GM18868 (cell line): ENCODE results near the gene COBLL1.

ENCODE experiments used
- ATAC-seq: cut with Tn5 transposase; IDR thresholded peaks from one replicate; pipeline ENCODE4 v1.9.1; 2021; ENCODE audit warnings: mild to moderate bottlenecking, moderate library complexity; ENCODE audit not compliant: unreplicated experiment

COBLL1 gene

GRCh38 chr2:164692958-164693357 is 148.7 kb downstream of the COBLL1 start:
- ATAC-seq, result no peak

DNA sequence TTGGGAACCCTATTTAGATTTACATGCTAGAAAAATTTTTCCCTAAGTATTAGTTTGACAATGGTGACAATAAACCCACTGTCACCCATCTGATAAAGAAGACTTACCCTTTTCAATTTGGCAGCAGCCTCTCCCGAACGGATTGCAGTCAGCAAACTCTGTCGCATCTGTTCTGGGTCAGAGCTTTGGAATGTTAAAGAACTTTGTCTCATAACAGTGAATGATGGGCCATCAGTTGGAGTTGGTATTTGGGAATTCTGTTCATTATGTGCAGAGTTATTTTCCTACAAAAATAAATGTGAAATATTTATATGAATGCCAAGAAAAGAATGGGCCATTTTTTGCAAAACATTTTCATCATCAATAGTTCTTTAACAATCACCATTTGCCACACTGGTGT is 149.5 kb downstream of the COBLL1 start:
- ATAC-seq, result no peak

DNA sequence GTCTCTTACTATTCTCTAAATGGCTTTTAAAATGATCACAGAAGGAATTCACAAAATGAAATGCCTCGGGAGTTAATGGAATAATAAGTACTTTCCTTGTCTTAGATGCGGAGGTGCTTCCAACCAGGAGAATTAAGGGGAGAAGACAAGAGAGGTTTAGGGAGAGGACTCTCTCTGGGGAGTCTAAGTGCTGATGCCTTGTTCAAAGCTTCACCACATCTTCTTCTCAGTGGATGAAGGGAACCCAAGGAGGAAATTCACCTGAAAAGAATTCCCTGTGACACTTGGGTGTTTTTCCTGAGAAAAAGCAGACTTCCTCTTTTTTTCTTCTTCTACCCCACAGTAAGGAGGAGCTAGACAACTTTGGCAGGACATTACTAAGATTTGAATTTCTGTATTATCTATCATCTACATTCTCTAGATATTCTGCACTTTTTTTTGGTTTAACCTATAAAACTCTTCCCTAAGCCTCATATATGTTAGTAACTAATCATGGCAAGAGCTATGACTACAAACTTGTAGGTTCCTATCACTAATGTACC is 150.2 kb downstream of the COBLL1 start:
- ATAC-seq, result no peak

DNA sequence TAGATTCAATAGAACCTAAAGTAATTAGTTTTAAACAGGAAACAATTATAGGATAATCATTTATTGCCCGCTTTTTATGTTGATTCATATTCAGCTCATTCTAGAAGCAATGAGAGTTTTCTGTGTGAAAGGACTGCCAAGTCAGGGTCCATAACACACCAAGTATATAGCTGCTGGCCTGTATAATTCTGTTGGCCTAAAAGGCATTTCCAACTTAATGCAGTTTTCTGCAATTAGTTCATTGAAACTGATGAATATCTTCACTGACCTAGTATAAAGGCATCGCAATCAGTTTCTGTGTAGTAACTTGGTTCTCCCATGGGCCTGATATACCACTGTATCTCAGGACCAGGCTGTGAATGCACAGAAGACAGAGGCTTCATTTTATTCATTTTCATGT is 151.3 kb downstream of the COBLL1 start:
- no peak for ATAC-seq

GRCh38 chr2:164688896-164689419 is 152.7 kb downstream of the COBLL1 start:
- no peak for ATAC-seq

DNA sequence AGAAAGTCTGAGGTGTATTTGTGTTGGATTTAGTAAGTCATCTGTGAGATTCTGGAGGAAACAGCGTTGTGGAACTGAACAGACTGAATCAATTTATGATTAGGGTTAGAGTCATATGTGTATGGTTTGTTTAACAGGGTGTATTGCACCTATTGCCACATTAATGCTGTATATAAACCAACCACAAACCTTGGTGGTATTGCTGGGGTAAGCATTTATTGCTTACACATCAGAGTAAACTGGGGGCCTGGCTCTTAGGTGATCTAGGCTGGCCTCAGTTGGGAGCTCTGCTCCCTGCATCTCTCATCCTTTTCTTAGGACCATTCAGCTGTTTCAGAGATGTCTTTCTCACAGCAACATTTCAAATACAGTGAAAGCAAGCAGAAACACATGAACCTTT is 160.6 kb downstream of the COBLL1 start:
- no peak for ATAC-seq

DNA sequence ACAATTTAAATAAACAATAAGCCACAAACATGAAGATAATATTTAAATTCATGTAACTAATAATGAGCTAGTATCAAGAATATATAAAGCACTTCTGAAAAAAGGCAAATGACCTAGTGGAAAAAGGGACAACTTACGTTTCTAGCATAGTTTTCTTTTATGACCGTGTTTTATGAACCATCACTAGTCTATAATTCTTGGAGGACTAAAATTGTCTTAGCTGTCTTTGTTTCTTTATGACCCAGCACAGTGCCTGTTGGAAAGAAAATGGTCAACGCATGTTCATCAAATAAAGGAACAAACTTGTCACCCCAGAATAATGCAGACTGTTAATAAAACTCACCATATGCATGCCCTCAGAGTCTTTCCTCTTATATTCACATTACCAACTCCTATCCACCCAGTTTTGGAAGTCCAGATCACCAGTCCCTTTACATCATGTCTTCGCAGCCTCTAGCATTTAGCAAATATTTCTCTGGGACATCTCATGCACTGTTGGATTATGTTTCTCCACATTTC is 162.9 kb downstream of the COBLL1 start:
- ATAC-seq, result no peak

GRCh38 chr2:164677733-164678132 is 163.9 kb downstream of the COBLL1 start:
- ATAC-seq, result no peak

GRCh38 chr2:164677271-164677670 is 164.4 kb downstream of the COBLL1 start:
- no peak for ATAC-seq

- ATAC-seq, result no peak
Measured at GRCh38 chr2:164675687-164676086, 165.9 kb downstream of the COBLL1 start.

GRCh38 chr2:164675027-164675426 is 166.6 kb downstream of the COBLL1 start:
- ATAC-seq, result no peak

DNA sequence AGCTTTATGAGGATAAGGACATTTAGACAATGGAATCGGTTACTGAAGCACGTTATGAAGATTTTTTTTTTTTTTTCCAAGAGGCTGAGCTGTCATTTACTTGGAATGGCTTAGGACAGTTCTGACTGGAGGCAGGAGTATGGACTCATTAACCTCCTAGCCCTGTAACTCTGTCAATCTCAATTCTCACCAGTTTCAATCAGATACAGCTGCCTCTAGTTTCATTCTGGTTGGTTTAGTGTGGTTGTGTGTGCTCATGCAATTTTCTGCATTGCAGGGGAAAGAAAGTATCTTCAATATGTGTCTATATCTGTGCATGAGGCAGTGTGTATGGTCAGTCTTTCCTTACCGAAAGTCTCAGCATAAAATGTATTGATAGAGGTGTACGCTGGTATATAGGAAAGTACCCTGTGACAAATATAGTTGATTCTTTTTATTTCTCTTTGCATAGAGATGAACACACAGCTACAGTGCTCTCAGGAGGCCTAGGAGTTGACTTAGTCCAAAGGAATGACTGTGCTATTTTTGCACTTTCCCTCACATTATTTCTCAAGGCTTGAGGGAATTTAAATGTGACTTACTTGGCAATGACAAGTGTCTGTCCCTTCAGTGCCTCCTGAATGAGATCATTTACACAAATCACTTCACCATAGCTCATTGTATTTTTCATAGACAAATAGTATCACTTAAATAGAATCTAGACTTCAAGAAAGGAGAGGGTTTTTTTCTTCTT is 169.8 kb downstream of the COBLL1 start:
- ATAC-seq, result no peak

GRCh38 chr2:164669291-164669690 is 172.3 kb downstream of the COBLL1 start:
- ATAC-seq, result no peak

DNA sequence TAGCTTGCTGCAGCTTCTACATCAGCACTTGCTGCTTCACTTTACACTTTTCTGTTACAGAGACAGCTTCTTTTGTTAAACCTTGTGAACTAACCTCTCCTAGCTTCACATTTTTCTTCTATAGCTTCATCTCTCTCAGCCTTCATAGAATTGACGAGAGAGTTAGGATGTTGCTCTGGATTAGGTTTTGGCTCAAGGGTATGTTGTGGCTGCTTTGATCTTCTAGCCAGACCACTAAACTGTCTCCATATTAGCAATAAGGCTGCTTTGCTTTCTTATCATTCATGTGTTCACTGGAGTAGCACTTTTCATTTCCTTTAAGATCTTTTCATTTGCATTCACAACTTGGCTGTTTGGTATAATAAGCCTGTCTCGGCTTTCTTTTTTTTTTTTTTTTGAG is 174.1 kb downstream of the COBLL1 start:
- no peak for ATAC-seq

- ATAC-seq, result no peak
Measured at GRCh38 chr2:164664070-164664469, 177.6 kb downstream of the COBLL1 start.

DNA sequence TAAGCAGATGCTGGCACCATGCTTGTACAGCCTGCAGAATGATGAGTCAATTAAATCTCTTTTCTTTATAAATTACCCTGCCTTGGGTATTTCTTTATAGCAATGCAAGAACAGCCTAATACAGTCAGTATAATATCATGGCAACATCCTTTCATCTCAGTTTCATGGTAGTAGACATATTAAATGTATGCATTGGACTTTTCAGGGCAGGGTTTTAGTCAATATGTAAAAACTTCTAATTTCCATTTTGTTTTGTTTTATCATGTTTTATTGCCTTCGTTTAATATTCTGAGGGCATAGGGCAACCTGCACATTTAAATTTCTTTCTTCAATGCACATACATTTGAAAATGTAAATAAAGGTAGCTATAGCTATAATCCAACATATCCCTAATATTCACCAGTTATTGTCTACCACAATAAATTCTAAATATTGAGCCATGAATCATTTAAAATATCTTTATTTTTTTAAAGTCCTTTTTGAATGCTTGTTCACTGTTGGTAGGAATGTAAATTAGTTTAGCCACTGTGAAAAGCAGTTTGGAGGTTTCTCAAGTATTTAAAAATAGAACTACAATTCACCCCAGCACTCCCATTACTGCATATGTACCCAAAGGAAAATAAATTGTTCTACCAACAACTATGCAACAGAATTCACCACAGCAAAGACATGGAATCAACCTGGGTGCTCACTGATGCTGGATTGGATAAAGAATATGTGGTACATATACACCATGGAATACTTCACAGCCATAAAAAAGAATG is 178.6 kb downstream of the COBLL1 start:
- ATAC-seq, result no peak

- no peak for ATAC-seq
Measured at GRCh38 chr2:164662066-164662465, 179.6 kb downstream of the COBLL1 start.

DNA sequence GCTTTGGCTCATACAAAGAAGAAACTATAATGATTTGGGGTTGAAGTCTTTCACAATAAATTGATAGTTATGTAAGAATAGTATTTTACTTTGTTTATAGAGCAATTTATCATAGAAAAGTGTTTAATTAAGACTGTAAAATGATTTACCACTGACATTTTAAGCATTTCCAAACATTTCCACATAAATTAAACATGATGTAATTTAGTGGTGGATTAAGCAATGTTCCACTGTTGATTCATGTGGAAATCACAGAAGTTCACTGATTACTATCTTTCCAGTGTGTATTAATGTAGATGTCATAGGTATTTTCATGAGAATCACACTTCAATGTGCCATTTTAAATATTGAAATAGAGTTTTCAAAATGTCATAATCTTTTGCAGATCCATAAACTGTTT is 180.3 kb downstream of the COBLL1 start:
- no peak for ATAC-seq

GRCh38 chr2:164657129-164657528 is 184.5 kb downstream of the COBLL1 start:
- no peak for ATAC-seq

GRCh38 chr2:164655750-164656149 is 185.9 kb downstream of the COBLL1 start:
- ATAC-seq, result no peak

DNA sequence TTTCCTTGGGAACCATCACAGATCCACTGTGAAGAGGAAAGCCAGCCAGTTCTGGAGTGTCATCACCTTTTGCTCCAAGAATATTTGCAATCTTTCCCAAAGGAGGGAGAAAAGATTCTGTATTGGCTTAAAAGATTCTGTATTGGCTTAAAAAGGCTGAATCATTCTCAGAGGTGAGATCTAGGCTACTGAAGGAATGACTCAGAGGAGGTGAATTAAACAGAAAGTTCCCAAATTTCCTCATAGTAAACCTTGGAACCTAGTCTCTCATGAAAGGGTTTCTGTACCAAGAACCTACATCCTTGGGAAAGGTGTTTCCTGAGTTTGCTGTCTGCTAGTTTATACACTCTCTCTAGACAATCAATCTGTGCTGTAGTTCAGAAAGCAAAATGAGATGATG is 186.3 kb downstream of the COBLL1 start:
- ATAC-seq, result no peak

GRCh38 chr2:164651361-164651760 is 190.3 kb downstream of the COBLL1 start:
- no peak for ATAC-seq
